ENCODE measurements around the gene DAAM1.

The DAAM1 gene

GRCh38 chr14:59370158-59370742 is 181.8 kb downstream of the DAAM1 start:
- Mint-ChIP-seq H3K27ac (no peak overlapping the region), H3K4me1 (peaks cover 6% of the 10 kb centered on the region), H3K36me3 (ENCODE audit: low read depth) (peaks cover 52% of the 10 kb centered on the region), H3K9me3 (peaks cover 7% of the 10 kb centered on the region), H3K27me3 (ENCODE audit: low read depth, poor library complexity) (no peaks in the 10 kb centered on the region), H3K4me3 (no peak overlapping the region)
- no peak for TF ChIP-seq CTCF (IDR thresholded peaks at IDR 0.05)
- no peak for DNase-seq

DNA sequence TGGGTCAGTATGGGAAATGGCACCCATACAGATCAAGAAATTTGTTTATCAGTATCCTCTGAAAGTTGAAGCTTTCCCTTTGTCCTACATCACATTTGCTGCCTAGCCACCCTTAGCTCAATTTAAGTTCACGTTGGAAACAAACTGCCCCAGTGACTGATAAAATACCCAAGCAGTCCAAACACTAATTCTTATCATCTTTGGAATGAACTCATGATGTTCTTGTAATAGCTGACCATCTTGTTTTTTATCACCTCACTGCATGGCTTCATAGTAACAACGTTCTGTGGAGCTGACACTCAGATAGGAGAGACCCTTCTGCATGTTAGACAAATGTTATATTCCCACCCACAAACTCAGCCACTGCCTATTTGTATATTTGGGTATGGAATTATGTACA is 183.3 kb downstream of the DAAM1 start:
- DNase-seq, result no peak
- Mint-ChIP-seq H3K36me3 (ENCODE audit: low read depth) (peaks cover 51% of the 10 kb centered on the region), H3K27me3 (ENCODE audit: low read depth, poor library complexity) (no peaks in the 10 kb centered on the region), H3K9me3 (peaks cover 11% of the 10 kb centered on the region), H3K4me3 (no peak overlapping the region), H3K27ac (no peak overlapping the region), H3K4me1 (peaks cover 20% of the 10 kb centered on the region)
- no peak for TF ChIP-seq CTCF (IDR thresholded peaks at IDR 0.05)

GRCh38 chr14:59374048-59374447 is 185.6 kb downstream of the DAAM1 start:
- Mint-ChIP-seq H3K27ac (no peak overlapping the region), H3K27me3 (ENCODE audit: low read depth, poor library complexity) (no peaks in the 10 kb centered on the region), H3K36me3 (ENCODE audit: low read depth) (peaks cover 31% of the 10 kb centered on the region), H3K4me1 (peaks cover 40% of the 10 kb centered on the region), H3K4me3 (no peak overlapping the region), H3K9me3 (peaks cover 11% of the 10 kb centered on the region)
- no peak for DNase-seq
- no peak for TF ChIP-seq CTCF (IDR thresholded peaks at IDR 0.05)

- peaks cover 28% of the 10 kb centered on the region for H3K36me3 Mint-ChIP-seq (ENCODE audit: low read depth)
- H3K4me1 Mint-ChIP-seq, result peaks cover 46% of the 10 kb centered on the region
- no peaks in the 10 kb centered on the region for H3K27me3 Mint-ChIP-seq (ENCODE audit: low read depth, poor library complexity)
- DNase-seq, result no peak
- peaks cover 19% of the 10 kb centered on the region for H3K9me3 Mint-ChIP-seq
- TF ChIP-seq CTCF (IDR thresholded peaks at IDR 0.05), result no peak
- peak overlapping the region; percentile 97 for H3K27ac Mint-ChIP-seq
- no peak overlapping the region for H3K4me3 Mint-ChIP-seq
Observed at GRCh38 chr14:59376686-59377085, 188.2 kb downstream of the DAAM1 start.

GRCh38 chr14:59377491-59377890 is 189.0 kb downstream of the DAAM1 start:
- Mint-ChIP-seq H3K27me3 (ENCODE audit: low read depth, poor library complexity) (no peaks in the 10 kb centered on the region), H3K9me3 (peaks cover 23% of the 10 kb centered on the region), H3K4me1 (peaks cover 46% of the 10 kb centered on the region), H3K27ac (peak overlapping the region; percentile 97), H3K4me3 (peak overlapping the region; percentile 24), H3K36me3 (ENCODE audit: low read depth) (peaks cover 31% of the 10 kb centered on the region)
- no peak for TF ChIP-seq CTCF (IDR thresholded peaks at IDR 0.05)
- DNase-seq, result peak; percentile 30

- DNase-seq, result peak; percentile 15
- Mint-ChIP-seq H3K27ac (peak overlapping the region; percentile 97), H3K4me1 (peaks cover 46% of the 10 kb centered on the region), H3K9me3 (peaks cover 29% of the 10 kb centered on the region), H3K27me3 (ENCODE audit: low read depth, poor library complexity) (no peaks in the 10 kb centered on the region), H3K4me3 (no peak overlapping the region), H3K36me3 (ENCODE audit: low read depth) (peaks cover 35% of the 10 kb centered on the region)
- TF ChIP-seq CTCF (IDR thresholded peaks at IDR 0.05), result no peak
Observed at GRCh38 chr14:59377991-59378601, 189.6 kb downstream of the DAAM1 start.
